IMR-90 (cell line): ENCODE measurements around the gene CUTA.

ENCODE experiments used
- SMC3 ChIP-seq: fragments of 150-350 bp; IDR thresholded peaks from 2 replicates; pipeline ENCODE4 v1.6.1; 2016; ENCODE audit warnings: low read depth, mild to moderate bottlenecking, antibody characterized with exemption, low read length, moderate library complexity
- TF ChIP-seq, protein P1 (sequence below): conservative IDR thresholded peaks from 2 replicates; pipeline ENCODE4 v1.5.1; 2012; ENCODE audit warnings: mild to moderate bottlenecking, low read depth, low read length, improper control_type of control experiment

DNA sequence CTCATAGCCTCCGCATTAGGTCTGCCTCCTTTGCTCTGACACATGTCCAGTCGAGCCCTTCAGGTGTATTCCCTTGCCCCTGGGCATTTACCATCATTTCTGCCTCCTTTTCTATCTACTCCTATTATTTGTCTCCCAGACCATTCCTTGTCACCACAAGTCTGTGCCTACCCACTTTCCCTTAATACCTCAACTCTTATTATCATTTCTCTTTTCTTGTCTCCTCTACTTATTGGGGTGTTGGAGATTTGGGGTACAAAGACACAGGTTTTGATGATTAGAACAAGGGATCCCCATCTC lies 3.4 kb upstream of the CUTA start:
- TF ChIP-seq, protein P1, sequence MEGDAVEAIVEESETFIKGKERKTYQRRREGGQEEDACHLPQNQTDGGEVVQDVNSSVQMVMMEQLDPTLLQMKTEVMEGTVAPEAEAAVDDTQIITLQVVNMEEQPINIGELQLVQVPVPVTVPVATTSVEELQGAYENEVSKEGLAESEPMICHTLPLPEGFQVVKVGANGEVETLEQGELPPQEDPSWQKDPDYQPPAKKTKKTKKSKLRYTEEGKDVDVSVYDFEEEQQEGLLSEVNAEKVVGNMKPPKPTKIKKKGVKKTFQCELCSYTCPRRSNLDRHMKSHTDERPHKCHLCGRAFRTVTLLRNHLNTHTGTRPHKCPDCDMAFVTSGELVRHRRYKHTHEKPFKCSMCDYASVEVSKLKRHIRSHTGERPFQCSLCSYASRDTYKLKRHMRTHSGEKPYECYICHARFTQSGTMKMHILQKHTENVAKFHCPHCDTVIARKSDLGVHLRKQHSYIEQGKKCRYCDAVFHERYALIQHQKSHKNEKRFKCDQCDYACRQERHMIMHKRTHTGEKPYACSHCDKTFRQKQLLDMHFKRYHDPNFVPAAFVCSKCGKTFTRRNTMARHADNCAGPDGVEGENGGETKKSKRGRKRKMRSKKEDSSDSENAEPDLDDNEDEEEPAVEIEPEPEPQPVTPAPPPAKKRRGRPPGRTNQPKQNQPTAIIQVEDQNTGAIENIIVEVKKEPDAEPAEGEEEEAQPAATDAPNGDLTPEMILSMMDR = no peak
- TF ChIP-seq SMC3 = no peak
